ENCODE results near the gene PCGF3.
"Not testable (repeated sequence)": the region's sequence is repeated elsewhere in the genome, so short reads cannot be mapped to it uniquely, and the experiment has no call there.

PCGF3 gene

GRCh38 chr4:754221-755120, 48.8 kb downstream of the PCGF3 start:
- TF ChIP-seq, protein P1, sequence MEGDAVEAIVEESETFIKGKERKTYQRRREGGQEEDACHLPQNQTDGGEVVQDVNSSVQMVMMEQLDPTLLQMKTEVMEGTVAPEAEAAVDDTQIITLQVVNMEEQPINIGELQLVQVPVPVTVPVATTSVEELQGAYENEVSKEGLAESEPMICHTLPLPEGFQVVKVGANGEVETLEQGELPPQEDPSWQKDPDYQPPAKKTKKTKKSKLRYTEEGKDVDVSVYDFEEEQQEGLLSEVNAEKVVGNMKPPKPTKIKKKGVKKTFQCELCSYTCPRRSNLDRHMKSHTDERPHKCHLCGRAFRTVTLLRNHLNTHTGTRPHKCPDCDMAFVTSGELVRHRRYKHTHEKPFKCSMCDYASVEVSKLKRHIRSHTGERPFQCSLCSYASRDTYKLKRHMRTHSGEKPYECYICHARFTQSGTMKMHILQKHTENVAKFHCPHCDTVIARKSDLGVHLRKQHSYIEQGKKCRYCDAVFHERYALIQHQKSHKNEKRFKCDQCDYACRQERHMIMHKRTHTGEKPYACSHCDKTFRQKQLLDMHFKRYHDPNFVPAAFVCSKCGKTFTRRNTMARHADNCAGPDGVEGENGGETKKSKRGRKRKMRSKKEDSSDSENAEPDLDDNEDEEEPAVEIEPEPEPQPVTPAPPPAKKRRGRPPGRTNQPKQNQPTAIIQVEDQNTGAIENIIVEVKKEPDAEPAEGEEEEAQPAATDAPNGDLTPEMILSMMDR (IDR thresholded peaks at IDR 0.05; ENCODE audit: extremely low read depth, insufficient read depth, missing control alignments), result no peak
- in situ Hi-C loops (cut with MboI; ENCODE audit: low pct_unique_long_range_greater_than_20kb, low sequenced_read_pairs, unreplicated experiment), result no loop called here
- no peak for DNase-seq (ENCODE audit: low spot score)

DNA sequence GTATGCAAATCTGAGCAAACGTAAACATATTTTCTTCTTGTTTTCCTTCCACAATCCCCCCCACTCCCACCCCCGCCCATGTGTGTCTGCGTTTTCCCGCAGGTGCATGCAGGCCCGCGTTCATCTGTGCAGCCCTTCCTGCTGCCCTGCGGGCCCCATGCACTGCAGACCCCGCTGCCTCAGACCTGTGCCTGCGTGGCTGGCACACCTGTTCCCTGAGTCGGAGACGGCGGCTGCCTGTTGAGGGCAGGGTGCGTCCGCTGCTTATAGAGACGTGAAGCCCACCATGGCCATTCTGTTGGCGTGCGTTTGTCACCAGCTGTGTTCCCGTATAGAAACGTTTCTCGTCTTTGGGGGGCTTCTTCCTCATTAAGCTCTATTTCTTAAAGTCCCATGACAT, 51.5 kb downstream of the PCGF3 start:
- TF ChIP-seq, protein P1 (IDR thresholded peaks at IDR 0.05; ENCODE audit: extremely low read depth, insufficient read depth, missing control alignments), result no peak
- DNase-seq (ENCODE audit: low spot score), result no peak
- in situ Hi-C loops (cut with MboI; ENCODE audit: low pct_unique_long_range_greater_than_20kb, low sequenced_read_pairs, unreplicated experiment), result no loop called here

DNA sequence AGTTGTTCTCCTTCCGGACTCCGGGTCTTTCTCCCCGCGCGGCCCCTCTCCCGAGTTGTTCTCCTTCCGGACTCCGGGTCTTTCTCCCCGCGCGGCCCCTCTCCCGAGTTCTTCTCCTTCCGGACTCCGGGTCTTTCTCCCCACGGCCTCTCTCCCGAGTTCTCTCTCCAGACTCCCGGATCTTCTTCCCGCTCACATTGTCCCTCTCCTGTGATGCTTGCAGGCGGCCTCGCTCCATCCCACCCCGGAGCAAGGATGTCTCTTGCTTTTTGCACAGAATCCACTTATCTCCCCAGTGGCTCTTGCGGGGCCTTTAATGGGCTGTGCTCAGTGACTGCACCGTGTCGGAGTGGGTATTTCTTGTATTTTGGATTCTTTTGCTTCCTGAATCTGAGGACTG, 54.2 kb downstream of the PCGF3 start:
- in situ Hi-C loops (cut with MboI; ENCODE audit: low pct_unique_long_range_greater_than_20kb, low sequenced_read_pairs, unreplicated experiment); DNase-seq (ENCODE audit: low spot score): not testable (repeated sequence)

DNA sequence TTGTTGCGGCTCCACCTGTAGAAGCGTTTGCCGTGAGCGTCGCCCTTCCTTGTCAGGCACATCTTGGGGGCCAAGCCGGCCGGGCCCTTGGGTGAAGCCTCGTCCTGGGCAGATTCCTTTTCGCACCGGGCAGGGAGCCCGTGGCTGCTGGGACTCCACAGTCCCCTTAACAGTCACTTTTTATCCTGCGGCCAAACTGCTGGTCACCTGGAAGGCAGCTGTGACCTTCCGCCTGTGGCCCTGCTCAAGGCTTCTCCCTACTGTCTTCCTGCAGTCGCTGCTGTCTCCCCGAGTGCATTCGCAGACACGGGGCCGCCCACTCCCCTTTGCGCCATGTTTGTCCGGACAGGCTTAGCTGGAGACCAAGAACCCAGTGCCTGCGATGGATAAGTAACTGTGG, 55.0 kb downstream of the PCGF3 start:
- no peak for DNase-seq (ENCODE audit: low spot score)
- TF ChIP-seq, protein P1 (IDR thresholded peaks at IDR 0.05; ENCODE audit: extremely low read depth, insufficient read depth, missing control alignments), result no peak
- in situ Hi-C loops (cut with MboI; ENCODE audit: low pct_unique_long_range_greater_than_20kb, low sequenced_read_pairs, unreplicated experiment), result no loop called here

DNA sequence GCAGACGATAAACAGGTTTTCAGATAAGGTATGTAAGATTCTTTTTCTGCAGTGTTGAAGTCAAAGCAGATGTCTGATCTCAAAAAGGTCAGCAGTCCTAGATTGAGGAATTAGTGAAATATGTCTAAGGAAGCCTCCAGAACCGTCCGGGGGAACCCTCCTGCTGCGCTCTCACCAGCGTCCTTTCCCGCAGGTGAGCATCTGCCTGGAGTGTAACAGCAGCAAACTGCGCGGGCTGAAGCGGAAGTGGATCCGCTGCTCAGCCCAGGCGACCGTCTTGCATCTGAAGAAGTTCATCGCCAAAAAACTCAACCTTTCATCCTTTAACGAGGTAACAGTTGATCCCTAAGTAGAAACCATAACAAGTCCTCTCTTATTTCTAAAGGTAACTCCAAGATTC, 55.5 kb downstream of the PCGF3 start:
- in situ Hi-C loops (cut with MboI; ENCODE audit: low pct_unique_long_range_greater_than_20kb, low sequenced_read_pairs, unreplicated experiment), result no loop called here
- TF ChIP-seq, protein P1 (IDR thresholded peaks at IDR 0.05; ENCODE audit: extremely low read depth, insufficient read depth, missing control alignments), result no peak
- DNase-seq (ENCODE audit: low spot score), result no peak

GRCh38 chr4:761739-762138, 56.1 kb downstream of the PCGF3 start:
- in situ Hi-C loops (cut with MboI; ENCODE audit: low pct_unique_long_range_greater_than_20kb, low sequenced_read_pairs, unreplicated experiment), result no loop called here
- DNase-seq (ENCODE audit: low spot score), result no peak
- TF ChIP-seq, protein P1 (IDR thresholded peaks at IDR 0.05; ENCODE audit: extremely low read depth, insufficient read depth, missing control alignments), result no peak

Measured in GM13977 (cell line).